HG03469 (cell line): ENCODE measurements around the gene IRX4.

ENCODE experiments used
- ATAC-seq: cut with Tn5 transposase; IDR thresholded peaks from one replicate; pipeline ENCODE4 v1.9.1; 2021; ENCODE audit warnings: mild to moderate bottlenecking, moderate library complexity, moderate number of reproducible peaks; ENCODE audit not compliant: unreplicated experiment

The IRX4 gene

DNA sequence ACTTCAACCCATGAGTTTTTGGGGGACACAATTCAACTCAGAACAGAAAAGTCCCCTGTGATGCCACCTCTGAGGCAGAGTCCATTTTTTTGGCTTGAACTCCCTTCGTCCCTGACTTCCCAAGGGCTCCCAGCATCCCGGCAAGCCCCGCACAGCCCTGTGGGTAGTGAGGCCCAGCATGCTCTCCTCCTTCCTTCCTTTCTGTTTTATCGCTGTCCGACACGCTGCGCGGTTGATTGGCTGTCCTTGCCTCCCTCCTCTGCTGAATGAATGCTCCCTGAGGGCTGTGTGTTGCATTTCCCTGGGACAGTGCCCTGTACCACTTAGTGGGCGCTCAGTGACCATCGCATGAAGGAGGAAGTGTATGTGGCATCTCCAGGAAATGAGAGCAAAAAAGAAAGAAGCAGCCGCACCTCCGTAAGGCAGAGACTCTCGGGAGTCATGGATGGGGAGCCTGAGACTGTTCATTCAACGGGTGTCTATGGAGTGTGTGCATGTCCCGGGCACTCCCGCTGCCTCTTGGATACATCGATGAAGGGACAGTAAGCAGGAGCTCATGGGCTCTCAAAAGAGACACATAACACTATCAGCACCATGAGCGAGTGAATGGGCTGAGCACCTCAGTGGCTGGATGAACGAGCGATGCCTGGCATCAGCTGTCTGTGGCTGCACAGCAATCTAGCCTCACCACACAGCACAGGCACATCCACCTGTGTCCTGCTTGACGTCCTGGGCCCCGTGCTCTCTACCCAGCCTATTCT lies 10.1 kb upstream of the IRX4 start:
- ATAC-seq, result no peak

- ATAC-seq, result no peak
These were observed 9.5 kb upstream of the IRX4 start for GRCh38 chr5:1892211-1892610.

DNA sequence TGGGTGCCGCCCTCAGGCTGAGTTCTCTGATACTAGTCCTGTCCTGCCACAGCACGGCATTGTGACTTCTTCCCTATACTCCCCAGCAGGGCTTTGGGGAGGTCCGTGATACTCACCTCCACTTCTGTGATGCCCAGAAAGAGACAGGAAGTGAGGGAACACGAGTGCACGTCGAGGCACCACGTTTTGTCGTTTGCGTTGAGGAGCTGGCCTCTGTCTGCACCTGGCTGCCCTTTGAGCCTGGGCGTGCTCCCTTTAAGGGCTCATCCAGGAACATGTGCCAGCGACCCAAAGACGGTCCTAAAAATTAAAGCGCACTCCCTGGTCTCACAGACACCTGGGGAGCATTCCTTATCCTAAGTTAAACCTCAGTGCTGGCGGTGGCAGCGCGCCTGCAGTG lies 8.7 kb upstream of the IRX4 start:
- no peak for ATAC-seq

- no peak for ATAC-seq
These were observed 7.6 kb upstream of the IRX4 start for GRCh38 chr5:1890296-1890695.

GRCh38 chr5:1889321-1890065 lies 6.8 kb upstream of the IRX4 start:
- ATAC-seq, result no peak

DNA sequence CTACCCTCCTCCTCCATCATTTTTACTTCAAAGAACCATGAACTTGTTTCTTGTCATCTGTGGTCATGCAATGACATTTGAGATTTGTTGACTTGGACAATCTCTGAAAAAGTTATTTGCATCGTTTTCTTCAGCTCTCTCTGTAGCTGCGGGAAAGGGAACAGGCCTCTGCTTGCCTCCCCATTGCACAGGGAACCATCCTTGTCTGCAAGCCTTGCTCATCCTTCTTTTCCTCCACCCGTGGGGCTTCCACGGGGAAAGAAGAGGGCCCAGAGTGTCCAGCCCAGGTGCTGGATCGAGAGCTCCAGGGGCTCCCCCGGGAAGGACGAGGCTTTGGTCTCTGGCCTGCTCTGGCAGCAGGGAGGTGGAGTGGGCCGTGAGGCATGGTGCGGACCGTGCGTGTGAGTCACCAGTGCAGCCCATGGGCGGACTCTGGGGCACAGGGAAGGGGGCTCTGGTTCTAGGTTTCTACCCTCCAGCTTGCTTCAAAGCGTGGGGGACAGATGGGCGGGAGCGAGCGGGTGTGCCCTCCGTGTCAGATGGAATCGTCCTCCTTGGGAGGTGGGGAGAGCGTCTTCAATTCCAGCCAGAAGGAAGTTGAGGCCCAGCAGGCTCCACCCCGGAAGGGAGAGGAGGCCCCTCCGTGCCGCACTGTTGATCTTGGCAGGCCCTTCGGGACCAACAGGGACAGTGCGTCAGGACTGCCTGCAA lies 6.0 kb upstream of the IRX4 start:
- no peak for ATAC-seq

DNA sequence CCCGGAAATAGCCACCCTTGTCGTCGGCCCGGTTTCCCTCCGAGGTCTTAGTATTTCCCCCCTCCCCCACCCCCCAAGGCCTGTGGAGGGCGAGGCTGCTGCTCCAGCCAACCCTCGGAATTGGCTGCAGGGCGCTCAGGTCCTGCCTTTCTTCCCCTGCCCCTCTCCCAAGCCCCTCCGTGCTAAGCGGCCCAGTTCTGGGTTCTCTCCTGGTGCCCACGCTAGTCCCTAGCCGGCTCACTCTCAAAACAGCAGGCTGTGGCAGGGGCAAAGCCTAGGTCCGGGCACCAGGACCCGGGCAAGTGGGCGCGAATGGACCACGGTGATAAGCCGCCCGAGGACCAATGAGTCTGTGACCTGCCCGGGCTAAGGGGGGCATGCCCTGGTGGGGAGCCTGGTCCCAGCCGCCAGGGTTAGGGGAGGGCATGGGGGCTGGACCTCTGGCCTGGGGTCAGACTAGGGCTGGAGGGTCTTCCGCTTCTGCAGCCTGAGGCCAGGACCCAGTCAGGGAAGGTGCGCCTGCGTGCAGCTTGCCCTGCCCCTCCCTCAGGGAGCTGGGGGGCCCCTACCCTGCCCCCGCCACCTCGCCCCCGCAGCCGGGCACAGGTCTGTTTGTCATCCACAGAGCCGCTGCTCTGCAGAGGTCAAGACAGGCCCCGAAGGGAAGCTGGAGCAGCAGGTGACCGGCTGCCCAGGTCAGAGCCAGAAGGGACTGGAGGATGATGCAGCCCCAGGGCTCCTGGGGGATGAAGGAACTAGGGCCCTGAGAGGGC lies 5.0 kb upstream of the IRX4 start:
- ATAC-seq, result no peak

GRCh38 chr5:1886846-1887587 lies 4.3 kb upstream of the IRX4 start:
- no peak for ATAC-seq

- ATAC-seq, result no peak
These were observed 3.4 kb upstream of the IRX4 start for GRCh38 chr5:1885868-1886845.

DNA sequence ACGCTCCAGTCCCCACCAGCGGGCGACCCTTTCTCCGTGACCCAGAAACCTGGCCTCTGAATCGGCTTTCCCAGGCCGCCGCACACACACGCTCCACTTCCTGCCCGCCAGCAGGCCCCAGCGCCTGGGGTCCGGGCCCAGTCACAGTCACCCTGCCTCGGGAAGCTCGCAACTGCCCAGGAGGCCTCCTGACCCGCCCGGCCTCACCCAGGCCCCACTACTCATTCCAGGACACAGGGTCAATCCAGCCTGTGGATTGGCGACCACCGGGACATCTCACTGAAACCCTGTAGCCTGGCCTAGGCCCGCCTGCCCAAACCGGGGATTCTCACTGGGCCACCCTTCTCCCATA lies 2.7 kb upstream of the IRX4 start:
- no peak for ATAC-seq

DNA sequence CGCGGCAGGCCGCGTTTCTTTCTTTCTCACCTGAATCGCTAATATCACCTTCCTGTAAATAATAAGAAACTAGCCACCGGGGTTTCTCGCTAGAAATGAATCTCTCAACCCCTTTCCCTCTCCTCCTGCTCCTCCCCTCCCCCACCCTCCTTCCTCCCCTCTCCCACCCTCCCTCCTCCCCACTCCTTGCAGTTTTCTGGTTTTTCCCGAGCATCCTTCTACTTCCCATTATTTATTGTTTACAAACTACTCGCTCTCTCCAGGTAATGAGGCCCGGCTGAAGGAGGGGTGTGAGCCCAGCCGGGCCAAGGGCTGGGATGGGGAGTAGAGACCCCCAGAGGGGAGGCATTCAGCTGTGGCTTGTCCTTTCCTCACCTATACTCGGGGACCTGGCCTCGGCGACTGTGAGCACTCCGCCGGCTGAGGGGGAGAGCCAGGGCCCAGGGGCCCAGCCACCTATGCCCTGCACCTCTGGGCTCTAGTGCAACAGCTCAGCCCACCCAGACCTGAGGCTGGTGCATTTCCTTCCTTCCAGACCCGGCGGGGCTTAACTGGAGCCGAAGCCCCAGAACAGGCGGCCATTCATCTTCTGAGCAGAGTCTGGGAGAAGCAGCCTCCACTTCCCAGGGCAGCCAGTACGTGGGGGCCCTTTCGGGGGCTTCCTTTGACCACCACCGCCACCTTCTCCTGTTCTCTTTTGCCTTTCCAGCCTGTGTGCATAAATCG lies 2.1 kb upstream of the IRX4 start:
- ATAC-seq, result no peak

DNA sequence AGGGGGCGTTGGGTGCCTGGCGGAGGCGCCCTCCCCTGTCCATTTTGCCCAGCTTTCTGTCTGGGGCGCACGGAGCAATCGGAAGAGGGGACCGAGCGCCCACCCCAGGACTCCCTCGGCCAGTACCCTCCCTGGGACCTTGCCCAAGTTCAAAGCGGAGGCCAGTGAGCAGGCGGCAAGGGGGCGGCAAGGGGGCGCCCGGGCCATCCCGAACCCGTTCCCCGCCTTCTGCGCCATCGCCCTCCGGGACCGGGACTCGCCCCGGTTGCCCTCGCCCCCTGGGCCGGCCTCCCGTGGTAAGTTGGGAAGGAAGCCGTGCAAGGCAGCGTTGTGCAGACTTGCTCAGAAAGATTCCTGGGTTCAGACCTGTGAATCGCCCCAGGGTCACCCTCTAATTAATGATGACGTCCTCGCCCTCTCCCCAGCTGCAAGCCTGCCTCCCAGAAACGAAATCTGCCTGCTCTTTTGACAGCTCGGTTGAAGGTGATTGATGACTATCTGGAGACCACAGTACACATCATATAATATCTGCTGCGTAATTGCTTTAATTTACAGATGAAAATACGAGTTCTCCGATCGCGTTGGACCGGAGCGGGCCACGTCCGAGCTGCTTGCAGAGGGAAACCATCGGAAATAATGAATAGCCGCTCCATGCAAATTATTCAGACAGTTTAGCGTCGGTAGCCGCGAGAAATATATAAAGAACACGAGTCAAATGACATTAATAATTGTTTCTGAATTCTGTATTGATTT lies 1.4 kb upstream of the IRX4 start:
- ATAC-seq, result no peak

DNA sequence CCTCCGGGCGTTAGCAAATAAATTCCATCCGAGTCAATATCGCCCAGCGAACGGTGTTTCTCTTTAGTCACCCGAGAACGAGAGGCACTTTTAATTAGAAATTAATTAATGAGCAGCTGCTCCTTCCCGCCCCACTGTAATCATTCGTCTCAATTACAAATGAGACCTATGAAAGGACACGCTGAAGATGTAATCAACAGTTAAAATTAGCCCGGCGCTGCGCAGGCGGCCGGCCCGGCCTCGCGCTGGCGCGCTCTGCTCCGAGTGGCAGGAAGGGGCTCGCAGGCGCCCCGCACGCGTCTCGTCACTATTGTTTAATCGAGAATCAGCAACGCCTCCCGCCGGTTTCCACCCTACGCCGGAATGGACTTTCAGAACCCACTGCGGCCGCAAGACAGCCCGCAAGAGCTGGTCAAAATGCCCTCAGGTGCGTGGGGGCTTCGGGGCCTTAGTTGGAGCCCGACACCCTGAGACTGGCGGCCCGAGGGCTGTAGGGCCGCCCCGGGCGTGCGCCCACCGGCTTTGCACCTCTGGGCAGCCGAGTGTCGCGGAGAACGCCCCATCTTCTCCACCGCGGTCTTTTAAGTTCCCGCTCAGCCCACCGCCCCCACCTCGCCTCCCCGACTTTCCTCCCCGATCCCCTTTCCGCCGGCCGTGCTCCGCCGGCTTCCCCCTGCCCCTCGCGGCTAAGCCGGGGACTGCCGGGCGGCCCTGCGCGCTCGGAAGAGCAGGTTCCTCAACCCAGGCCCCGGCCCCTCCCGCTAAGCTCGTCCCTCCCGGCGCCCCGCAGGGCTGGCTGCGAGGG lies 597 bp upstream of the IRX4 start:
- ATAC-seq, result no peak

DNA sequence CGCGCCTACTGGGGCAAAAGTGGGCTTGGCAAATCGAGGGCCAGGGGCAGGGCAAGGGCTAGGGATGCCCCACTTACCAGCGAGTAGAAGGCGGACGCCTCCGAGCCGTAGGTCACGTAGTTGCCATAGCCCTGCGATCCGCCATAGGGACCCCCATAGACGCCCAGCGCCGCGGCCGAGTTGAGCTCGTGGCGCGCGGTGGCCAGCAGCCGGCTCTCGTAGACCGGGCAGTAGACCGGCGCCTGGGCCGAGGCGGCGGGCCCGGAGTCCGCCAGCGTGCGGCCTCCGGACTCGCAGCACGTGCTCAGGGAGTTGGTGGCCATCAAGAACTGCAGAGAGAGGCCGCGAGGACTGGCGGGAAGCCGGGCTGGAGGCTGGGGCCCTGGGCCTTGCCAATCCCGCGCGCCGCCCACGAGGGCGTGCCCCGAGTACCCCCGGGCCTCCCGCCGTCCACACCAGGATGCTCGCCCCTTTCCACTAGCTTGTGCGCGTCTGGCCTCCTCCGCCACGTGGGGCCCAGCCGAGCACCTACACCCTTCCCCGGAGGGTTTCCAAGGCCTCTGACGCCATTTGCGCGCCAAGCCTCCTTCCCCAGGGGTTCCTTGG lies 891 bp downstream of the IRX4 start:
- no peak for ATAC-seq

GRCh38 chr5:1881098-1881572 lies 1.6 kb downstream of the IRX4 start:
- ATAC-seq, result no peak

GRCh38 chr5:1880377-1881025 lies 2.2 kb downstream of the IRX4 start:
- no peak for ATAC-seq
